GM21786 (cell line): ENCODE measurements around the gene UTY.

Experiments used
- ATAC-seq: cut with Tn5 transposase; IDR thresholded peaks from one replicate; pipeline ENCODE4 v1.9.1; 2021; ENCODE audit not compliant: unreplicated experiment

Gene UTY

DNA sequence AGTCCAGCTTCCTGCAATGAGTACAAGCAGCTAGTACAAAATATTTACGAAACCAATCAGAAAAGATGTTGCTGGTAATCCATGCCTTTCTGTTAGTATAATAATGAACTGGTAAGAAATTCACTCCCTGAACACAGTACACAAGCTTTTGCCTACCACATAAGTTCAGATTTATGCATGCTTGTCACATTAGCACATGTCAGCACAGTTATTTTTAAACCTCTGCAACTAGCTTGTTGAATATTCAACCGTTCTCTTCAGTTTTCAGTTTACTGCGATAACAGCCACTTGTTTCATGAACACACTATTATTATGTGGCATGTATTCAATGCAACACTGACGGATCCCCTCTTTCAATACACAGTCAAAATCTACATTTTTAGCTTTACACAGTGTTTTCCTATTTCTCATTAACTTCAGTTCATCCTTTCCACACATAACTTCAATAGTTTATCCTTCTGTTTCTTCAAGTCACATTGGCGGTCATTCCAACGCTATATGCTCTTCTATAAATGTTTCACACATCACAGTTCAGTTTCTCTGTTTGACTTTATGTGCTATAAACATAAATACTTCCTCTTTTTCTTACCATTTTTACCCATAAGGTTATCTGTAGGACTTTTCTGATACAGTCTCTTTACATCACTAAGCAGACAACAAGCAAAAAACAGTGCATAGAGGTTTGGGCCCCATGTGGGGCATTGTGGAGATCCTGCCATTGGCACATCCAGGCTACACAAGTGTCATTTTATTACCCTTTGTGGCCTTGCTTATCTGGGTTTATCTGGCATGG is 62.8 kb downstream of the UTY start:
- ATAC-seq = no peak

DNA sequence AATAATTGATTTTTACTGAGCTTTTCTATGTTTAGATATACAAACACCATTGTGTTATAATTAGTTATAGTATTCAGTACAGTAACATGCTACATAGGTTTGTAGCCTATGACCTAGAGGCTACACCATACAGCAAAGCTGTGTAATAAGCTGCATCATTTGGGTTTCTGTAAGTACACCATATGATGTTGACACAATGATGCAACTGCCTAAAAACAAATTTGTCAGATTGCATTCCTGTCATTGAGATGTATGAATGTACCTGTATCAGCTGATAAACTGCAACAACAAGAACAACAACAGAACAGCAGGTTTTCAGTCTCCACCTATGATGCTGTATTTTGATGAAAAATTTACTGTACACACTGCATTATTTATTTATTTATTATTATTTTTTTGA is 64.3 kb downstream of the UTY start:
- ATAC-seq = no peak

DNA sequence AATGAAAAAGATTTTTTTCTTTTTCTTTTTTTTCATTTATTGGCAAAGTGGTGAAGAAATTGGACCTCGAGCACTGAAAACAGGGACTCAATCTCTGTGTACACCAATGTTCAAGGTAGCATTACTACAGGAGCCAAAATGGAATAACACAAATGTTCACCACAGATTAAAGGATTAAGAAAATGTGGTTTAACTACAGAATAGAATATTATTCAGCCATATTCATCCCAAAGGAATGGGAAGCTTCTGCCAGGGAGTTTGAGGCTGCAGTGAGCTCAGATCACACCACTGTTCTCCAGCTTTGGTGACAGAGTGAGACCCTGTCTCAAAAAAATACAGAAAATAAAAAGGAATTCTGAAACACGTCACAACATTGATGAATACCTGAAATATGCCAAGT is 81.0 kb downstream of the UTY start:
- ATAC-seq = no peak

DNA sequence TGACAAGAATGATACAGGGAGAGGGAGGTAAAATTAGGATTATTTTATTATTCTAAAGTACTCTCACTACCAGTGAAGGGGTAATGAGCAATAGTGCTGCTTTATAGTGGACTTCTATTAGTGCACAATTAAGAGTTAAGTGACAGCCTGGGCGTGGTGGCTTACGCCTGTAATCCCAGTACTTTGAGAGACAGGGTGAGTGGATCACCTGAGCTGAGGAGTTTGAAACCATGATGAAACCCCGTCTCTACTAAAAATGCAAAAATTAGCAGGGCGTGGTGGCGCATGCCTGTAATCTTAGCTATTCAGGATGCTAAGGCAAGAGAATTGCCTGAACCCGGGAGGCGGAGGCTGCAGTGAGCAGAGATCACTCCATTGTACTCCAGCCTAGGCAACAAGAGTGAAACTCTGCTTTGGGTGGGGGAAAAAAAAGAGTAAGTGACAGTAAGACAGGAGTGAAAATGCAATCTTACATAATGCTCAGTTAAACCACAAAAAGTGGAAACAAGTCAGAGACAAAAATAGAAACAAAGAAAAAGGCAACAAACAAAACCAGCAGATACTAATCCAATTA is 98.6 kb downstream of the UTY start:
- no peak for ATAC-seq

DNA sequence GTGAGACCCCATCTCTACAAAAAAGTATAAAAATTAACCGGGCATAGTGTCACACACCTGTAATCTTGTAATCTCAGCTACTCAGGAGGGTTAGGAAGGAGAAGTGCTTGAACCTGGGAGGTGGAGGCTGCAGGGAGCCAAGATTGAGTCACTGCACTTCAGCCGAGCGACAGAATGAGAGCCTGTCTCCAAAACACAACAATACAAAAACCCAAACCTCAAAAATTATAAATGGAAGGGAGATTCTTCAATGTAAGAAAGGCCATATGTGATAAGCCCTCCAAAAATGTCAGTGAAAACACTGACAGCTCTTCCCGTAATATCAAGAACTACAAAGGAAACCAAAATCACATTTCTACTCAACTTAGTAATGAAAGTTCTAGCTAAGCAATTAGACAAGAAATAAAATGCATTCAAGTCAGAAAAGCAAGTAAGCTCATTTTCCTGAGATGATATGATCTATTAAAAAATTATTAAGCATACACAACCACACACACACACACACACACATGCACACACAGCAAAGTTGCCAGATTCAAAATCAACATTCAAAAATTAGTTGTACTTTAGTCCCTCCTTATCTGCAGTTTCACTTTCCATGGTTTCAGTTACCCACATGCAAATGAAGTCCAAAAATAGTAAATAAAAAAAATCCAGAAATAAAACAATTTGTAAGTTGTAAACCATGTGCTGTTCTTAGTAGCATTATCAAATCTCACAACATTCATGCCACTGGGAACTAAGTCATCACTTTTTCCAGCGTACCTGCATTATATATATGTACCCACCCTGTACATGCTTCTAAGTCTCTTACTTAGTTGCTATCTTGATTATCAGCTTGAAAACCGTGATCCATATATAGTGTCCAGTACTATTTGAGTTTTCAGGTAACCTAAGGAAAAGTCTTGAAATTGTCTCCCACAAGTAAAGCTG is 108.7 kb downstream of the UTY start:
- no peak for ATAC-seq

GRCh38 chrY:13370245-13370644 is 109.6 kb downstream of the UTY start:
- no peak for ATAC-seq

GRCh38 chrY:13368513-13368845 is 111.4 kb downstream of the UTY start:
- no peak for ATAC-seq

GRCh38 chrY:13363641-13364040 is 116.2 kb downstream of the UTY start:
- no peak for ATAC-seq

DNA sequence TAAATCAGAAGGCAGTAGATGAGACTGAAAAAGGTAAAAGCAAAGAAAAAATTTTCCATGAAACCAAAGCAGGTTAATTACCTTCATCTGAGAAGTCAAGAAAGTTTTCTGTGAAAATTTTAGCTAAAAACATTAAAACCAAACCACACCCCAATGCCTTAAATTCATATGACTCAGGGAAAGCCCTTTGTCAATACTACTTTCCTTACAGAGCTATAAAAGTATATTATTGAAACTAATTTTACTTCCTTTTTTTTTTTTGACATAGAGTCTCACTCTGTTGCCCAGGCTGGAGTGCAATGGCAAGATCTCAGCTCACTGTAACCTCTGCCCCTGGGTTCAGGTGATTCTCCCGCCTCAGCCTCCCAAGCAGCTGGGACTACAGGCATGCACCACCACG is 117.2 kb downstream of the UTY start:
- no peak for ATAC-seq

- ATAC-seq = no peak
Measured at GRCh38 chrY:13361656-13362636, 117.9 kb downstream of the UTY start.

- ATAC-seq = no peak
Measured at GRCh38 chrY:13351443-13351842, 128.4 kb downstream of the UTY start.

DNA sequence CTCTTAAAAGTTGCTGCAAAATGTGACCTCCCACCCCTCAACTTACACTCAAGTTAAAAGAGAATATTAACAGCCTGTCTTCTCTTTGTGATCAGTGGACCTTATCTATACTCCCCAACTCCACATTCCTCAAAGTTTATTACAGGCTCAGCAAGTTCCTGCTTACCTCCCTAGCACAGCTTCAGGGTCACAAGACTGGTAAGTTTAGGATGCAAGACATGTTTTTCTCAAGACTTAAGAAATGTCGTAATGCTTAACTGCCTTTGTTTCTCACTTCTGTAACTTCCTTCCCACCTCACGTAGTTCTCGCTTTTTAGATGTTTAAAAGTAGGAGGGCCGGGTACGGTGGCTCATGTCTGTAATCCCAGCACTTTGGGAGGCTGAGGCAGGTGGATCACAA is 132.7 kb downstream of the UTY start:
- ATAC-seq = no peak

- ATAC-seq = no peak
Measured at GRCh38 chrY:13345549-13345948, 134.3 kb downstream of the UTY start.

- ATAC-seq = no peak
Measured at GRCh38 chrY:13343307-13343946, 136.4 kb downstream of the UTY start.

DNA sequence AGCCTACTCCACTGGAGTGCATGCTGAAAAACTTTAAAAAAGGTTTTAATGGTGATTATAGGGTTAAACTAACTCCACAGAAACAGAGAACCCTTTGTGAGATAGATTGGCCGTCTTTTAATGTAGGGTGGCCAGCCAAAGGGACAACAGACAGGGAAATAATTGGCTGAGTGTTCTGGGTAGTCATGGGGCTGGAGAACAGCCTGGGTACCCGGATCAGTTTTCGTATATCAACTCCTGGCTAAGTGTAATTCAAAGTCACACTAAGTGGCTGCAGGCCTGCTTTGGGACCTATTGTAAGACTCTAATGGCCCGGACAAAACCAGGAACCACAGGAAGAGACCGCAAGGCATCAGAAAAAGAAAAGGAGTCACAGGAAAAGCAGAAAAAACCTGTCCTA is 139.9 kb downstream of the UTY start:
- no peak for ATAC-seq

- ATAC-seq = no peak
Measured at GRCh38 chrY:13339381-13339780, 140.5 kb downstream of the UTY start.

DNA sequence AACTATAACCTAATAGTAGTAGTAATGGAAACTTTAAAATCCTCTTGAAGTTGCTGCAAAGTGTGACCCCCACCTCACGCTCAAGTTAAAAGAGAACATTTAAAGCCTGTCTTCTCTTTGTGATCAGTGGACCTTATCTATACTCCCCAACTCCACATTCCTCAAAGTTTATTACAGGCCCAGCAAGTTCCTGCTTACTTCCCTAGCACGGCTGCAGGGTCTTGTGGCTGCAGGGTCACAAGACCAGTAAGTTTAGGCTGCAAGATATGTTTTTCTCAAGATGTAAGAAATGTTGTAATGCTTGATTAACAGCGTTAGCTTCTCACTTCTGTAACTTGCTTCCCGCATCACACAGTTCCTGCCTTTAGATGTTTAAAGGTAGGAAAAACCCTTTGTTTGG is 141.1 kb downstream of the UTY start:
- ATAC-seq = no peak

DNA sequence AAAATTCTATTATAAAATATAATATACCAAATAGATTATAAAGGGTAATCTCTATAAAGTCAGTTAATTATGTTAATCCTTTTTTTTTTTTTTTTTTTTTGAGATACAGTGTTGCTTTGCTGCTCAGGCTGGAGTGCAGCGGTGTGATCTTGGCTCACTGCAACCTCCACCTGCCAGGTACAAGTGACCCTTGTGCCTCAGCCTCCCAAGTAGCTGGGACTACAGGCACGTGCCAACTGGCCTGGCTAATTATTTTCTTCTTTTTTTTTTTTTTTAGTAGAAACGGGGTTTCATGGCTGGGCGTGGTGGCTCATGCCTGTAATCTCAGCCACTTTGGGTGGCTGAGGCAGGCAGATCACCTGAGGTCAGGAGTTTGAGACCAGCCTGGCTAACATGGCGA is 141.9 kb downstream of the UTY start:
- no peak for ATAC-seq

DNA sequence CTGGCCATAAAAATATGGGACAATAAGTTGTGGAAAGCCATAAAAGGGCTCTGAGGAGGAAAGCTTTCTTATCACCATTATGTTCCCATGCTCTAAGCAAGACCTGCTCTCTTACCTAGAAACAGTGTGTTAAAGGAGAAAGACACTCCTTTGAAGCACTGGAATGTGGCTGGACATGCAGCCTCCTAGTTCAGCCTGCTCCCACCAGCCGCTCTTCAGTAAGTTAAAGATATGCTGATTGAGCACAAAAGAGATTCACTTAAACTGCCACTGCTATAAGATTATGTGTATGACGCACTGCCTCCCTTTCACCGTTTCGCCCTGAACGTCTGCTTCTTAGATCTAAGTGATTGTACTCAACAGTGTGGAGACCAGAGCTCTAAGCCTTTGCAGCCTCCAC is 146.0 kb downstream of the UTY start:
- ATAC-seq = no peak

GRCh38 chrY:13330651-13331050 is 149.2 kb downstream of the UTY start:
- no peak for ATAC-seq
